ENCODE measurements around the gene FRMD4A.

FRMD4A gene

GRCh38 chr10:13642293-13642692 is 688.4 kb downstream of the FRMD4A start:
- DNase-seq (ENCODE audit: low spot score) = no peak

DNA sequence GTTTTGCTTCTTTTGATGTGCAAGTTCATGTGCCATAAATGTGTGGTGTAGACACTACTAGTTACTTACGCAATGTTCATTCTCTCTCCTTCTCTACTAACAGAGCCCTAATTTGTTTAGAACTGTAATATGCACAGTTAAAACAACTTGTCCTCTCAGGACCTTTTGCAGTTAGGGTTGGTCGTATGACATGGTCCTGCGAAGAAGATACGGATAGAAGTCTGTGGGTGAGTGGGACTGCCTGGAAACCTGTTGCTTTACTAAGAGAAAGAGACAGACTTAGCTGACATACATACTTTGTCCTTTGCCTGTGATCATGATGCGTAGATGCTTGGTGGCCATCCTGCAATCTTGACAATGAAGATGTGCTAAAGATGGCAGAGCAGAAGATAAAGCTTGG is 692.8 kb downstream of the FRMD4A start:
- DNase-seq (ENCODE audit: low spot score) = no peak

- DNase-seq (ENCODE audit: low spot score) = no peak
Measured at GRCh38 chr10:13637303-13637856, 693.3 kb downstream of the FRMD4A start.

- no peak for DNase-seq (ENCODE audit: low spot score)
Measured at GRCh38 chr10:13636776-13637175, 693.9 kb downstream of the FRMD4A start.

- no peak for DNase-seq (ENCODE audit: low spot score)
Measured at GRCh38 chr10:13634207-13634606, 696.5 kb downstream of the FRMD4A start.

- DNase-seq (ENCODE audit: low spot score) = no peak
Measured at GRCh38 chr10:13633689-13634088, 697.0 kb downstream of the FRMD4A start.

DNA sequence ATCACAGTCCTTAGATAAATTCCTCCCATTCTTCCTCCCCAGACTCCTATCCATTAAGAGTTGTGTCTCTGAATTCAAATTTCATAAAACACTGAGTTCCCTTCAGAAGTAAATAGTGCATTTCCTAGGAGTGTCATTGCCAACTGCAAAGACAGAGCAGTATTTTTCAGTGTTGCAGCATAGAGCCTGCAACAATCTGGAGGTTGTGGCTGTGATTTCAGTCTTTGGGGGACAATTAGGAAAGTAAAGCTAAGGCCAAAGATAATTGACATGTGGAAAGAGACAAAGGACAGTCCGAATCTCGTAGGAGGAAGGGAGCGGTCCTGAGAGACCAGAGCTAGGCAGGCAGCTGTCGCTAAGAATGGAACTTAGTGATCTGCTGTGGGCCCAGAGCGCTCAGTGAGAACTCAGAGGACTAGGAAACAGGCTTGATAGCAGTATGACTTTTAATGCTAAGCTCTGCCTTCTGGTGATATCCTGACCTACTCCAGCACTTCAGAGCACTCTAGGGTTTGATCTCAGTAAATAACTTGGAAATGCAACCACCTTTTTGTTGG is 697.8 kb downstream of the FRMD4A start:
- no peak for DNase-seq (ENCODE audit: low spot score)

DNA sequence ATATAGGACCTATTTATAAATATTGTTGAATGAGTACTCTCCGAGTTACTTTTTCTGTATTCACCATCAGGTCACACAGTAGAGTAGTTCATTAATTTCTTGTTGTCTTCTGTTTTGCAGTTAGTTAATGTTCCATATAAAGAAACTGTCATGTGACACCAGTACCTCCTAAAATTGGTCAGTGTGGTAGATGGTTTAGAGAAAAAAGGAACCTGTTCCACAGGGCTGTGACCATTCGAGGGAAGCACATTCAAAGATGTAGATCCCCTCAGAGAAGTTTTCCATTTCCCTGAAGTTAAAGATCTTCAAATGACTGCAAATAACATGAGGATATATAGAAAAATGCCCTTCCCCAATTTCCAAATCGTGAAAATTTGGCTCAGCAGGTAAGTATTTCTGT is 698.3 kb downstream of the FRMD4A start:
- no peak for DNase-seq (ENCODE audit: low spot score)

- no peak for DNase-seq (ENCODE audit: low spot score)
Measured at GRCh38 chr10:13631594-13631993, 699.1 kb downstream of the FRMD4A start.

GRCh38 chr10:13630231-13630630 is 700.5 kb downstream of the FRMD4A start:
- DNase-seq (ENCODE audit: low spot score) = no peak

GRCh38 chr10:13629116-13629515 is 701.6 kb downstream of the FRMD4A start:
- DNase-seq (ENCODE audit: low spot score) = no peak

GRCh38 chr10:13628661-13629060 is 702.1 kb downstream of the FRMD4A start:
- no peak for DNase-seq (ENCODE audit: low spot score)

- DNase-seq (ENCODE audit: low spot score) = no peak
Measured at GRCh38 chr10:13627459-13628310, 703.0 kb downstream of the FRMD4A start.

GRCh38 chr10:13624630-13625029 is 706.1 kb downstream of the FRMD4A start:
- no peak for DNase-seq (ENCODE audit: low spot score)

- no peak for DNase-seq (ENCODE audit: low spot score)
Measured at GRCh38 chr10:13621931-13622330, 708.8 kb downstream of the FRMD4A start.

DNA sequence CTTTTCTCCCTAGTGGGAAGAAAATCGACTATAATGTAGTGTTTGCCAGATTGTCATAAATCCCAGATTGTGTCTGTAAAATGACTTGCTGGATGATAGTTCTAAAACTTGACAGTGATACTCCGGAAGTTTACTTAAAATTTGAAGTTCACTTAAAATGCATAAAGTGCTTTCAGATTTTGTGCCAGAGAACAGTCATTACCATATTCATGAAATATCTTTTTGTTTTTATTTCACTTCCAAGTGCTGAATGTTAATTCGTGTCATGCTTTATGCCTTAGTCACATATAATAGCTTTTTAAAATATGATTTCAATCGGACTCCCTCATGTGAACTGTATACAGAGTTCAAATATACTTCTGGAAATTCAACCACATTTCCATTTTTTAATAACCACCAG is 713.6 kb downstream of the FRMD4A start:
- DNase-seq (ENCODE audit: low spot score) = no peak

GRCh38 chr10:13615650-13616300 is 714.9 kb downstream of the FRMD4A start:
- no peak for DNase-seq (ENCODE audit: low spot score)

DNA sequence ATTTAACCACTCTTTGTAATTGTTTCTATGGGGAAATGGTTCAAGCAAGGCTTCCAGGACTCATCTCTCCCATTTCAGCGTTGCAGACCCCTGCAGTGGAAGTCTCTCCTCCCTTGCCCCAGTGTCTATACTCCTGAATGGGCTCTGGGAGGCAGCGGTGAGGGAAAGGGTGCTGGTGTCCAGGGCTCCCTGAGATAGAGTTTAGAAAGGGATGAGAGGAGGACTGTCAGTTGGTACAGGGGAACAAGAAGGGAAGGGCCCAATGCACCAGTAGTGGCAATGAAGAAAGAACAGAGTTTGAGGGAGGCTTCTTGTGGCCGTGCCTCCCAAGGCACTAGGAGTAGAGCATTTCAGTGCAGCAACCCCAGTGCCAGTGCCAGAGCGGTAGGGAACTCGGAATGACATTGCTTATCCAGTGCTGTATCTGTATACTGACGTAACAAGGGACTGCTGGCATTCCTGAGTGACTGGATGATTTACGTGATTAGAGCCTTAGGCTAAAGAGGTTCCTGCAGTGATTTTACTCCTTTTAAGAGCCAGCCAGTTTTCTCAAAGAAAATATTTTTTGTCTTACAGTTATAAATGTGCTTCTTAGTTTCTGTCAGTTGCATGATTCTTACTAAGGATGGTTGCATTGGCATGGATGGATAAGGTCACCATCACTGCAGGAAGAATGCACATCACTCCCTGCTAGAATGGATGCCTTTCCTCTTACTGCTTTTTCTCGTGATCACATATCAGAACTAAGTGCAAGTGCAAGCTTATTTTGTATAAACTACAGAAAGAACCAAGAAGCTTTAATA is 716.0 kb downstream of the FRMD4A start:
- no peak for DNase-seq (ENCODE audit: low spot score)

DNA sequence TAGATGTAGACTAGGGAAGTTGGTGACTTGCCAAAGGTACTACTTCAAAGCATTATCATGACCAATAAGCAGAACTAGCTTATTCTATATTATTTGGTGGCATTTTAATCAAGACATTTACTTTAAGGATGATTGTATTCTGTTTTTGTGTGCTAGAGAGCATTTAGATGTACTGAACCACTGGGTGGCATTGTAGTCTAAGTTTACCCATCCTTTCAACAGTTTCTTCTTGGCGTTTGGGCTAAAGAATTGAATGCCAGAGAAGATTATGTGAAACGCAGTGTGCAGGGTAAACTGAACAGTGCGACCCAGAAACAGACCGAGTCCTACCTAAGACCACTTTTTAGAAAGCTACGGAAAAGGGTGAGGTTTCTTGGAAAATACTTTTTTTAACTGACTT is 717.2 kb downstream of the FRMD4A start:
- DNase-seq (ENCODE audit: low spot score) = peak; percentile 44

DNA sequence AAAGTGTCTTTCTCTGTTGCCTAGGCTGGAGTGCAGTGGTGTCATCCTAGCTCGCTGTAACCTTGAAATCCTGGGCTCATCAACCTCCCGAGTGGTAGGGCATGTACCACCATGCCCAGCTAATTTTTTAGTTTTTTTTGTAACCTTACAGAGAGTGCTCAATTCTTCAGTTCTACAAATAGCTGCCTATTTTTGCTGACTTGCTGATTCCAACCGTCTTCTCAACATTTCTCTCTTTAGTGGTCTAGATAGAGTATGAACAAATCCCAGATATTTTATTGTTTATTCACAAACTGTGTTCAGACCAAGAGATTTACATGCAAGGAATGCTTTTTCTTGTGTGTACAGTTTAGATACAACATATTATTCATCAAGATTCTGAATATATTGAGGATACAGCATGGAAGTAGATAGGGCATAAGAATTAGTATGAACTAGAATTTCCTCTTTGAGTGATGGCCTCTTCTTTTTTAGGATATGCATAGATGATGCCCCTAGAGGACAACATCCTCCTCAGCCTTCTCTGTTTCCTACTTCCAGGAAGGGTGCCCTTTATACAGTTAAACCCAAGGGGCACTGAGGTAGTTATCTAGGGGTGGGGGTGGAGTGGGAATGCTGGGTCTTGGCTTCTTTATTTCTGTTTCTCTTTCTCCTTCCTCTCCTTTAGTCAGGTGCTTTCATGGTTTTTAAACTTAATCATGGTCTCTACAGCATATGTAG is 717.9 kb downstream of the FRMD4A start:
- DNase-seq (ENCODE audit: low spot score) = no peak

- DNase-seq (ENCODE audit: low spot score) = peak; percentile 60
Measured at GRCh38 chr10:13608246-13608853, 722.4 kb downstream of the FRMD4A start.

Data from kidney capillary endothelial cell (primary cell).